Measurements from ENCODE around the gene NTF3.
"Not testable (repeated sequence)": the region's sequence is repeated elsewhere in the genome, so short reads cannot be mapped to it uniquely, and the experiment has no call there.

DNA sequence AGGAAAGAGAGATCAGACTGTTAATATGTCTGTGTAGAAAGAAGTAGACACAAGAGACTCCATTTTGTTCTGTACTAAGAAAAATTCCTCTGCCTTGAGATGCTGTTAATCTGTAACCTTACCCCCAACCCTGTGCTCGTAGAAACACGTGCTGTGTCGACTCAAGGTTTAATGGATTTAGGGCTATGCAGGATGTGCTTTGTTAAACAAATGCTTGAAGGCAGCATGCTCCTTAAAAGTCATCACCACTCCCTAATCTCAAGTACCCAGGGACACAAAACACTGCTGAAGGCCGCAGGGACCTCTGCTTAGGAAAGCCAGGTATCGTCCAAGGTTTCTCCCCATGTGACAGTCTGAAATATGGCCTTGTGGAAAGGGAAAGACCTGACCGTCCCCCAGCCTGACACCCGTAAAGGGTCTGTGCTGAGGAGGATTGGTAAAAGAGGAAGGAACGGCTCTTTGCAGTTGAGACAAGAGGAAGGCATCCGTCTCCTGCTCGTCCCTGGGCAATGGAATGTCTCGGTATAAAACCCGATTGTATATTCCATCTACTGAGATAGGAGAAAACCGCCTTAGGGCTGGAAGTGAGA, 105.2 kb downstream of the NTF3 start:
- TF ChIP-seq POU5F1 (IDR thresholded peaks at IDR 0.05; ENCODE audit: low read depth, low read length); TAF1 (IDR thresholded peaks at IDR 0.05; ENCODE audit: low read depth, low read length); CBX8 (IDR thresholded peaks at IDR 0.05; ENCODE audit: borderline replicate concordance, low read depth, low read length): not testable (repeated sequence)
- TF ChIP-seq, protein P1, sequence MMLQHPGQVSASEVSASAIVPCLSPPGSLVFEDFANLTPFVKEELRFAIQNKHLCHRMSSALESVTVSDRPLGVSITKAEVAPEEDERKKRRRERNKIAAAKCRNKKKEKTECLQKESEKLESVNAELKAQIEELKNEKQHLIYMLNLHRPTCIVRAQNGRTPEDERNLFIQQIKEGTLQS (IDR thresholded peaks at IDR 0.05; ENCODE audit: insufficient read depth, low read depth, low read length) = not testable (repeated sequence)
- TF ChIP-seq, protein P2, sequence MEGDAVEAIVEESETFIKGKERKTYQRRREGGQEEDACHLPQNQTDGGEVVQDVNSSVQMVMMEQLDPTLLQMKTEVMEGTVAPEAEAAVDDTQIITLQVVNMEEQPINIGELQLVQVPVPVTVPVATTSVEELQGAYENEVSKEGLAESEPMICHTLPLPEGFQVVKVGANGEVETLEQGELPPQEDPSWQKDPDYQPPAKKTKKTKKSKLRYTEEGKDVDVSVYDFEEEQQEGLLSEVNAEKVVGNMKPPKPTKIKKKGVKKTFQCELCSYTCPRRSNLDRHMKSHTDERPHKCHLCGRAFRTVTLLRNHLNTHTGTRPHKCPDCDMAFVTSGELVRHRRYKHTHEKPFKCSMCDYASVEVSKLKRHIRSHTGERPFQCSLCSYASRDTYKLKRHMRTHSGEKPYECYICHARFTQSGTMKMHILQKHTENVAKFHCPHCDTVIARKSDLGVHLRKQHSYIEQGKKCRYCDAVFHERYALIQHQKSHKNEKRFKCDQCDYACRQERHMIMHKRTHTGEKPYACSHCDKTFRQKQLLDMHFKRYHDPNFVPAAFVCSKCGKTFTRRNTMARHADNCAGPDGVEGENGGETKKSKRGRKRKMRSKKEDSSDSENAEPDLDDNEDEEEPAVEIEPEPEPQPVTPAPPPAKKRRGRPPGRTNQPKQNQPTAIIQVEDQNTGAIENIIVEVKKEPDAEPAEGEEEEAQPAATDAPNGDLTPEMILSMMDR (IDR thresholded peaks at IDR 0.05; ENCODE audit: control extremely low read depth in 1 of 3, insufficient read depth in 1 of 3, low read depth in 1 of 3, low read length in 3 of 3) = not testable (repeated sequence)
